ENCODE measurements around the gene GCNT4.
"Not testable (repeated sequence)": the region's sequence is repeated elsewhere in the genome, so short reads cannot be mapped to it uniquely, and the experiment has no call there.

Gene GCNT4, protein sequence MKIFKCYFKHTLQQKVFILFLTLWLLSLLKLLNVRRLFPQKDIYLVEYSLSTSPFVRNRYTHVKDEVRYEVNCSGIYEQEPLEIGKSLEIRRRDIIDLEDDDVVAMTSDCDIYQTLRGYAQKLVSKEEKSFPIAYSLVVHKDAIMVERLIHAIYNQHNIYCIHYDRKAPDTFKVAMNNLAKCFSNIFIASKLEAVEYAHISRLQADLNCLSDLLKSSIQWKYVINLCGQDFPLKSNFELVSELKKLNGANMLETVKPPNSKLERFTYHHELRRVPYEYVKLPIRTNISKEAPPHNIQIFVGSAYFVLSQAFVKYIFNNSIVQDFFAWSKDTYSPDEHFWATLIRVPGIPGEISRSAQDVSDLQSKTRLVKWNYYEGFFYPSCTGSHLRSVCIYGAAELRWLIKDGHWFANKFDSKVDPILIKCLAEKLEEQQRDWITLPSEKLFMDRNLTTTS

DNA sequence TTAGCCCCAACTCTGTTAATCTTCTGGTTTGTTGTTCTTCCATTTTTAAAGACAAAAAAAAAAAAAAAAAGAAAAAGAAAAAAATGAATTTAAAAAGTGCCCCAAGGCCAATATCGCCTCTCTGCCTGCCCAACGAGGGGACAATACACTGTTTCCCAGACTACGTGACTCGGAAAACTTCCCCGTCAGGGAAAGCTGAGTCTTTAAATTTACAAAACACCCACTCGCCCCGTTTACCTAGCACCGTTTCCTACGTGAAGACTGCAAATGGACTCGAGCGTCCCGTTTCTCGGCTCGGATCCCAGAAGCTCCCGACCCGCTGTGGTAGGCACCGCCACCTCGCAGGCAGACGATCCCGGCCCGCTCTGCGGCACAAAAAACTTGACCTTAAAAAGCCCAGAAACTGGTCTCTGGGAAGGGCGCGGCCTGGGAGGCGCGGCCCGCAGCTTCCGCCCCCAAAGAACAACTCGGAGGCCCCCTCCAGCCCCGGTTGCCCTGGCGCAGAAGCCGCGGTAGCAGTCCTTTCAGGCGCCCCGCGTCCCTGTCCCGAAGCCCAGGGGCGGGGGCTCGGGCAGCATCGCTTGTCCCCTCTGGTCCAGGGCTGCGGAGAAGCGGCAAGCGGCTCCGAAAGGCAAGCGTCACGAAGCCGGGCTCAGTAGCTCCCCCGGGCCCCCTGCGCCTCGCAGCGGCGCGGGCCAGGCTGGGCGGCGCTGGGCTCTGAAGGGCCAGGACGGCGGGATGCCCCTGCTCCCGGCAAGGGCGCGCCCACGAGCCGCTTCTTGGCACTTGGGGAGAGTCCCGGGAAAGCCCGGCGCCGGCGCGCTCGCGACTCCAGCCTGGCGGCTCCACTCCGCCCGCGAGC lies at the start of gene GCNT4:
Gene GCNT4, minus strand, starts transcription at position 367 of the 862 bp plus-strand sequence. CDS start 22,521 bp downstream, outside the sequence.
- no peak for DNase-seq

DNA sequence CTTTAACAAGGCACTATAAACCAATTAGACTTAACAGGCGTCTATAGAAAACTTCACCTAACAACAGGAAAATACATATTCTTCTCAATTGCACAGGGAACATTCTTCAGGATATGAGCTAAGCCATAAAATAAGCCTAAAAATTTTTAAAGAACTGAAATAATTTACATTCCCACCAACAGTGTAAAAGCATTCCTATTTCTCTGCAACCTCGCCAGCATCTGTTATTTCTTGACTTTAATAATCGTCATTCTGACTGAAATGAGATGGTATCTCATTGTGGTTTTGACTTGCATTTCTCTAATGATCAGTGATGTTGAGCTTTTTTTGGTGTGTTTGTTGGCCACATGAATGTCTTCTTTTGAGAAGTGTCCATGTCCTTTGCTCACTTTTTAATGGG lies 43.6 kb upstream of the GCNT4 start:
- not testable (repeated sequence) for DNase-seq

DNA sequence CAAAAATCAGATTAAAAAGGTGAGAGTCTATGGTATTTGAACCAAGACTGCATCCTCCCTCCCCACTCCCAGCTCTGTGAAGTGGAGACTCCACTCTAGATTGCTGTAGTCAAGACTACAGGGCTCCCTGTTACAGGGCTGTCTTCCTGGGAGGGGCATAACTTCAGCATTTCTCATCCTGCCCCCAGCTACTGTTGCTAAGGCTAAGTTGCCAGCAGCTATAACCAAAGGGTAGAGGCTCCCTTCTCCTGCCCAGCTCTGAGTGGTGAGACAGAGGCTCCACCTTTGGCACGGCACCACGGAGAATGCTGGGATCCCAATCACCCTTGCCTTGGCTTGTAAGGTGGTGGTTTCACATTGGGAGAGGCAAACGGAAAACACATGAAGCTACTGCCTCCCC lies 39.2 kb upstream of the GCNT4 start:
- DNase-seq, result no peak

DNA sequence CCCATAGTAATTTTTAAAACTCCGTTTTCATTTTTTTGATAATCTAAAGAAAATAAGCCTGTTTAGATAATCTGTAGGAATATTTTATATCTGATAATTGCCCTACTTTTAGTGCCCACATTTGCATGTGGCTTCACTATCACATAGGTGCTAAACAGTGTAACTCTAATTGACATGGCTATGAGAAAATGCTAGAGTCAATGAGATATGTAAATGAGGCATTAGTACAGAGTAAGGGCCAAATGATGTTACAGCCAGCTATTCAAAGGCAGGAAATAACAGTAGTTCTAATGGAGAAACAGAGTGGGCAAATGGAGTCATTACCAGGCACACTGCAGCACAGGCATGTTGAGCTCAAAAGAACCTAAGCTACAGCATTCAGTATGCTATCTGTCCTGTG lies 37.3 kb upstream of the GCNT4 start:
- DNase-seq, result no peak

DNA sequence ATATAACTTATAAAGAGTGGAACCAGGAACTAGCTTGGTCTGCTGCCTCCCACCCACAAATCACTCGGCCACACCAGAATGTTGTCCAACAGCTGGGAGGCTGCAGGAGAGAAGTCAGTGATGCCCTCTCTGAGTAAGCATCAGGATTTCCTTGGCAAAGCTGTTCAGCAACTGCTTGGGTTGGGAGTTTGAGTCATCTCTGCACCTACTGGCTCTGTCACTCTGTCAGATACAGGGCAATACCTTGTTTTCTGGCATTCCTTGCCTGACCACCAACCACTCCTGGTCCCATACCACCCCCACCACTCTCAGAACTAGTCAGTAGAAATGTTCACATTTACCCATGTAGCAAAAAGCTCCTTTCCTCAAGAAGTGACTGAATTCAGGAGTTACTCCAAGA lies 36.8 kb upstream of the GCNT4 start:
- DNase-seq, result no peak

DNA sequence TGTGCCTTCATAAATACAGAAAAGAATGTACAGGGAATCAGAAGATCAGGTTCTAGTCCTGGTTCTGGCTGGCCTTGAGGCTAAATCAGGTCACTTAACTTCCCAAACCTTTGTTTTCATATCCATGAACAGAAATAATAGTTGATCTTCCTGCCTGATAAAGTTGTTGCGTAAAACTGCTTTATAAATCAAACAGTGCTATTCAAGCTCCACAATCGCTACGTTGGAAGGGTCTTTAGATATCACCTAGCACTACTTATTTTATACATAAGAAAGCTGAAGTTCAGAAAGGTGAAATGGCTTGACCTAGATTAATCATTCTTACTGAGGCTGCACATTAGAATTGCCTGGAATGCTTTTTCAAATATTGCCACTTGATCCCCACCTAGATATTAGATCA lies 36.3 kb upstream of the GCNT4 start:
- DNase-seq, result no peak

DNA sequence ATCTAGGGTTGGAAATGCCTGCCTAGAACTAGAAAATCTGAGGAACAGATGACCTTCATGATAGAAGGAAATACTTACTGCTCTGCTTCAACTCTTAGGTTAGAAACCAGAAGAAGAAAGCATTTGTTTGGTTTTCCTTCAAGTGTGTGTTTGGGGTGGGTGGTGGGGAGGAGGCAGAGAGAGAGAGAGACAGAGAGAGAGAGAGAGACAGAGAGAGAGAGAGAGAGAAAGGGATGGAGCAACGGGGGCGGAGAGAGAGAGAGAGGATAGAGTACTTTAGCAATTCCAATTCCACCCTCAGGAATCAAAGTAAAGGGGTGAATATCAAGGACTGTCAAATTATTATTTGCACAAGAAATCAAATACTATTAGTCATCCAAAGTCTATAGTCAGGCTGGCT lies 29.2 kb upstream of the GCNT4 start:
- DNase-seq, result no peak

DNA sequence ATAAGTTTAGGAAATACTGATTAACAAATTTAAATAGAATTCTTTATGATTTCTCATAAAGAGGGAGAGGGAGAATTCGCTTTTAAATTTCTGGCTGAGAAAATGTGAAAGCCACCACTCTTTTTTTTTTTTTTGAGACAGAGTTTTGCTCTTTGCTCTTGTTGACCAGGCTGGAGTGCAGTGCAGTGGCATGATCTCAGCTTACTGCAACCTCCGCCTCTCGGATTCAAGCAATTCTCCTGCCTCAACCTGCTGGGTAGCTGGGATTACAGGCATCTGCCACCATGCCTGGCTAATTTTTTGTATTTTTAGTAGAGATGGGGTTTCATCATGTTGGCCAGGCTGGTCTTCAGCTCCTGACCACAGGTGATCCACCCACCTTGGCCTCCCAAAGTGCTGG lies 27.0 kb upstream of the GCNT4 start:
- not testable (repeated sequence) for DNase-seq

DNA sequence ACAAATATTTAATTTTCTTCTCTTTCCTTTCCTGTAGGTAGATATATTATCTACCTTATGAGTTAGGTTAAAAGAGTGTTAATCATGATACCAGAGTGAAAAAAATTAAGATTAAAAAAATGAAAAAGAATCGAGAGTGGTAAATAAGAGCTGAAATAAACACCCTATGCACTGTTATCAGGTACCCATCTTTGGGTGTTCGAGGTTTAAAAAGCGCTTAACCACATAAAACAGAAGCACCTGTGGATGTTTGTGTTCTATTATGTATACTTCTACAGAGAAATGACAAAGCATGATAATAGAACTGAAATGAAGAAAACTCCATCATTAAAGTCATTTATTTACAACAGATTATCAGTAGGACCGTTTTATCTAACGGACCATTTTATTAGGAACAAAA lies 25.7 kb upstream of the GCNT4 start:
- no peak for DNase-seq

DNA sequence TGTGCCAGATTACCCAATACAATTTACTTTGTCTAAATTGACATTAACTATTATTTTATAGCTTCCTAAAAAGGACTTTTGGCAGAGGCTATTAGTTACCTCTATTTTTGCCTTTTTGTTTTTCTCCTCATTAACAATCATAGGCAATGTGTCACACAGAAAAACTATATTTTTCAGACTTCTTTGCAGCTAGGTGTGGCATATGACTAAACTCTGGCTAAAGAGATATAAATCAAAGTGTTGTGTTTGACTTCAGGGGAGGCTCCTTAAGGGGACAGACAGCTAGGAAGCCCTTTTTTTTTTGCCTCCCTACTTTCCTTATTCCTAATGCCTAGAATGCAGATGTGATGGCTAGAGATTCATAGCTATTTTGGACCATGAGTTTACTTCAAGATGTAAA lies 19.7 kb upstream of the GCNT4 start:
- DNase-seq, result no peak

DNA sequence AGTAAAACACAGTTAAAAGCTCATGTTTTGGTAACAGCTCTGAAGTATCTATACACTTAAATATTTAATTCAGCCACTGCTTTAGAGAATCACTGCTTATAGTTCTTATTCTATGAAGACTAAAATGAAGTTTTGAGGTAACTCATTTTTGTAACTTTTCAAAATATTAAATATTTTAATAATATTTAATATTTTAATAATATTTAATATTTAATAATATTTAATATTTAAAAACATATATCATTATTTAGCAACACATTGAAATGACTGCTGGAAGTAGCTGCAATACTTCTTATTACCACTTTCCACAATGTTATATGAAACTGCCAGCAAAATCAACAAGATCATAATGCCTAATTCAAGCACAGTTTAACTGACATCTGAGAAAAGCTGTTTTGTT lies 18.7 kb upstream of the GCNT4 start:
- DNase-seq, result no peak

DNA sequence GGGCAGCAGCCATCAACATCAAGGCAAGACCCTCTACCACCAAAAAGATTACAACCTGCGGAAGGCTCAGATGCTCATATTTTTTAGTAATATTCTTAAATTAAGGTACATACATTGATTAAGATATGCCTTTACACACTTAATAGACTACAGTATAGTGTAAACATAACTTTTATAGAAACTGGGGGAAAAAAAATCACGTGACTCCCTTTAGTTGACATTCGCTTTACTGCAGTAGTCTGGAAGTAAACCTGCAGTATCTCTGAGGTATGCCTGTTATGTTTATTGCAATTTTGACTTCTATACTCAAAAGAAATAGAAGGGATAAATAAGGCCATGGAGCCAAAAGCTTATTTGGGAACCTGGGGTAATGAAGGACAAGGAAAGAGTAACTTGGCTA lies 15.1 kb upstream of the GCNT4 start:
- DNase-seq, result no peak

DNA sequence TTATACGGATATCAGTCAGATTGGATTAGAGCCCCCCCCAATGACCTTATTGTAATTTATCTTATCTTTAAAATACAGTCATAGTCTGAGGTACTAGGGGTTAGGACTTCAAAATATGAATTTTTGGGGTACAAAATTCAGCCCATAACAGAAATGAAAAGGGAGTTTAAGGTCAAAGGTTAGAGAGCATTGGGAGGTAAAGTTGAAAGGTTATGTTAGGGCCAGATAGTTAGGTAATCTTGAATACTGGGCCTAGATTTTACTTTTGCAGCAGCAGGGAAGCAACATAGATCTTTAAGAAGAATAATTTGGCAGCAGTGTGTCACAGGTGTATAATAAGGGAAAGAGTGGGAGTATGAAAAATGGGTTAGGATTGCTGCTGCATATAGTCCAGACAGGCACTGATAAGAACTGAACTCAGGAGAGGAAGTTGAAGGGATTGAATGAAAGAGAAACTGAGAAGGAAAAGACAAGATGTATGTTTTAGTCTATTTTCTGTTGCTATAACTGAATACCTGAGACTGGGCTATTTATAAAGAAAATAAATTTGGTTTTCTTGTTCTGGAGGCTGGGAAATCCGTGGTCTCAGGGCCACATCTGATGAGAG lies 10.7 kb upstream of the GCNT4 start:
- DNase-seq, result no peak

DNA sequence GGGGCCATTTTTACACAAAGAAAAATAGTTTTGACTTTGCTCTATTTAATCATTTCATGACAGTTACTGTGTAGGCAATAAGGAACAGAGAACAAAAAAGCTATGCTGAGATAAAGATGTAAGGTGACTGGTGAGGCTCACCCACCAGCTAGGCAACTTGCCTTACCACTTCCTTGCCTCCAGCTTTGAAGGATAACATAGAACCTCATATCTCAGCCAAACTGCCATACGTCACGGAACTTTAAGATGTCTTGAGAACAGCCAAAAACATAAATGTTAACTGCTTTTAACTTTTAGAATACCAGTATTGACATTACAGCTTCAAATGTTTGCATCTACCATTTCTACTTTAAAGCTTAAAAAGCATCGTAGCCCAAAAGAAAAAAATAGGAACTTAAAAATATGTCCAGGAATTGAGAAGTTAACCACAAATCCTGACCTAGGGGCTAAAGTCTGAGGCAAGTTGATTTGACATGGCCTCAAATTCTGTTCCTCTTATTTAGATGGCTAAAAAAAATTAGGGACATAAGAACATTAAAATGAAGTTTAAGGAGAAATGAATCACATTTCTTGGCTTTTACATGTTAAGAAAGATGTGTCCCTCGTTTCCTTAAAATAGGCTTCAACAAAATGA lies 7.7 kb upstream of the GCNT4 start:
- no peak for DNase-seq

DNA sequence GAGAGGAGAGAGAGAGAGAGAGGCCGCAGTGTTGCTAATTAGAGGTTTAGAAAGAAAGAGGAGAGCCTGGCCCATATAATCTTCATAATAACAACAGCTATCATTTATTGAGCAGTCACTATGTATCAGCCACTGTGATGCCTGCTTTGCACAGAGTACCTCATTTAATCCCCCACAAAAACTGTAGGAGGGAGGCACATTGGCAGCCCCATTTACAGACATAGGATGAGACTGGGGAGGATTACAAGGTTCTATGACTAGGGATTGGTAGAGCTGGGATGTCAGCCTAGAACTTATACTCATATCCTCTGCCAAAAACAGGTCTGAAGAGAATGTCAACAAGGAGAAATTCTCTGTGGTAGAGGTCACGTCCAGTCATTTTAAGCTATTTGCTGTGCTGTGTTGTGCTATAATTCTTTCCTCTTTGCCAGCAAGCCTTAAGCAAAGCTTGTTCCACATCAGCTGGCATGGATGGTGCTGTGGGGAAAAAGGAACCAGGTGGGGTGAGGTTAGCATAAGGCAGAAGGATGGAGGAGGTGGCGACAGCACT lies 6.7 kb upstream of the GCNT4 start:
- DNase-seq, result no peak

DNA sequence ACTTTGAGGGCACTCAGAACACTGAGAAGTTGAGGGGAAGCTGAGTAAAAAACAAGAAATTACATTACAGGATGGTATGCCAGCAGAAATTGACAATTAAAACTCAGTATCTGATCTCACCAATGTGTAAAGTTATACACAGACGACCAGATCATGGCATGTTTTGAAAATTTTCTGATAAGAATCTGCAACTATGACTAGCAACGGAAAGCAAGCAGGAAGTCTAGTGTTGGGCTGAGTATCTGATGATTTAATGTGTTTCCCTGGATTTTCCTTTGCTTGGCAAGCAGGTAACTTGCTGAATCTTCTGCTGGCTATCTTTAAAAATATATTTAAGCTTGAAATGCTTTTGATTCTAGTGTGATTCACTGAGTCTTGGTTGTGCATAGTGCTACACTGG lies 5.2 kb upstream of the GCNT4 start:
- DNase-seq, result no peak

DNA sequence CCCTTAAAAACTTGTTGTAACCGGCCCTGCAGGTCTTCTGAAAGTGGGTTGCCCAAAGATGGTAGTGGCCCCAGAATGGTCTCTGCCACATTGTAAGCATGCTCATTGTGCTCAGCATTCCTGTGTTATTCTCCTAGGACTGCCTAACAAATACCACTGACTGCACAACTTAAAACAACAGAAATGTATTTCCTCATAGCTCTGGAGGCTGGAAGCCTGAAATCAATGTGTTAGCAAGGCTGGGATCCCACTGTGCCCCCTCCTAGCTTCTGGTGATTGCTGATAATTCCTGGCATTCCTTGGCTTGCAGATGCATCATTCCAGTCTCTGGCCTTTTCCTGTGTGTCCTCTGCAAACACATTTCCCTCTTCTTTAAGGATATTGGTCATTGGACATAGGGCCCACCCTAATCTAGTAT lies 3.4 kb upstream of the GCNT4 start:
- no peak for DNase-seq

DNA sequence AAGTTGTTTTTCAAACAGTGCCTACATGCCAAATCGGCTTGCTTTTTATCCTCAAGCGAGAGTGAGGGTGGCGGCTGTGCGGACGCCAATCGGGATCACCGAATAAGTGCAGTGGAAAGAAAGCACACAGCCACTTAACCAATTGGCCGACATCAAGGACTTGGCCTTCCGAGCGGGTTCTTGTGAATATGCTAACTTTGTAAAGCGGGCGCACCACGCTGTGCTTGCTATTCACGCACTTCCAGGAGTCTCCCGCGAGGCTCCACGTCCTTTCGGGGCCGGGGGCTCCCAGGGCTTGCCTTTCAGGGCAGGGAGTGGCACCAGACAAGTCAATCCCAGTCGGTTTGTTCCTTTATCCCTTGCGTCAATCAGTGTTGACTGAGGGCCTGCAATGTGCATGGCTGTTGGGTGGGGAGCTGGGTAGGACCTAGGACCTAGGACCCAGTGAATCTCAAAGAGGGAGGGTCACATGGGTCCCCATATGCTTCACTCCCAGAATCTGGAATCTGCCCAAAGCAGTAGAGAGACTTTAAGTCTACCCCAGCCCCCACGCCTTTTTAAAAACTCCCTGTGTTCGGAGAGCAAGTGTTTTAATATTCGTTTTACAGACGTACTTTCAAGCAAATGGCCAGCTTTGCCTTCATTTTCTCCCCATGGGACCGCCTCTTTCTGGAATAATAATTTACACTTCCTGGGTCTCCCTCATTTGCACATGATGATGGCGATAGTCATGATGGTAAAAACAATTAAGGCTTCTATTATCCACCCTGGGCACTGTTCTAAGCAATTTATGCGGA lies 2.0 kb upstream of the GCNT4 start:
- no peak for DNase-seq

DNA sequence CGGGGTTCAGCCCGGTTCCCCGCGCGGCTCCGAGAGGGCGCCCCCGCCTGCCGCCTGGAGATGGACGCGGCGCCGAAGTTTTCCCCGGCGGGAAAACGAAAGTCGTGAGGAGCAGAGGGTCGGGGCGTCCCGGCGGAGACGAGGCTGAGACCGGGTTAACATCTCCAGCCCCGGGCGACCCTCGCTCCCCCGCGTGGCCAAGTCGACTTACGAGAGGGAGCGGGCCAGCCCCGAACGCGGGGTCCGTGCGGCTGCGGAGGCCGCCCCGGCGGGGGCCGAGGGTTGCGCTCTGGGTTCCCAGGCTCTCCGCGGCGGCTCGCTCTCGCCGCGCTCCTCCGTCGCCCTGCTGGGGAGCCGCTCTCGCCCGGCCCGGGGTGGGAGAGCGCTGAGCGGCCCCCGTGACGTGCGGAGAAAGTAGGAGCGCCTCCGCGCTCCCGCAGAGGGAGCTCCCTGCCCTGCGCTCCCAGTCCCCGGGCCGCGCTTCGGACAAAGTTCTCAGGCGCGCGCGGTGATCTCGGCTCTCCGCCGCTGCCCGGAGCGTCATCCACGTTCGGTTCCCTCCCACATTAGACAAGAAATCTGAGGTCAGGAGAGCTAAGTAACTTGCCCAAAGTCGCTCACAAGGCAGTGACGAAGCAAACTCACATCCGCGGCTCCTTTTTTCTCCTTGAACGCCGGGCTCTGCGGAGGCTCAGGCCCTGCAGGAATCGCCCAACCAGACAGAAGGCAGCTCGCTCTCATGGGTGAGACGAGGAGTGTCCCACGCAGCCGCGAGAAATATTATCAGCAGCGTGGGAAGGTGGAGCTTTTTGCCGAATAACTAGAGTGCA lies 1.2 kb upstream of the GCNT4 start:
- no peak for DNase-seq

DNA sequence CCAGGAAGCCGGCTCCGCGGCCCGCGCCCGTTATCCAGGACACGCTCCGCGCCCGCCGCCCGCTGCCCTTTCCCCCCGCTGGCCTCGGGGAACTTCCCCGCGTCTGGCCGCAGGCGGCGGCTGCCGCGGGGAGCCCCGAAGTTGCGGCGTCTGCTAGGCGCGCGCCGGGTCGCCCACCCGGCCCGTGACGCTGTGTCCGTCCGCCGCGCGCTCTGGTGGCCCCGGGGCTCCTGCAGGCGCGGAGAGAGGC lies 621 bp upstream of the GCNT4 start:
- DNase-seq, result no peak

DNA sequence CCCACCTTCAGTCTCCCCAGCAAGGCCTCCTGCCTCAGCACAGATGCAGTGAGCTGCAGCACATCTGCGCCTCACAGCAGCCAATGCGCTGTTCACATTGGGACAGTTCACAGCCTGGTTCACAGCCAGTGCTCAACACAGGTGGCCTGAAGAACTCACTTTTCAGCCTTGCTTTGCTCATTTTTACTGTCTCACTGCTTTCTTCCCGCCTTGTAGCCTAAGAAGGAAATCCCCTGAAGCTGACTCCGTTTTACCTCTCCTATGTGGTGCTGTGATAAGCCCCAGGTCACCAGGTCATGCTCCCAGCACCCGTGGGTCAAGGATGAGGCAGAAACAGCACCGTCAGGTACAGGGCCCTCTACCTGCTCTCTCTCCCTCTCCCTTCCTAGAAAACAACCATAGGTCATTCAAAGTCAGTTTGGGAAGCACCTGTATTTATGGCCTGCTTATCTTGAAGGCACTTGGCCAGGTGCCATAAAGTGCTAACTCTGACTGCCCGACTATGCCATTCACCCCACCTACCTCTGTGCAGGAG lies 1.1 kb downstream of the GCNT4 start:
- DNase-seq, result no peak

Data from cortex of kidney (tissue), 1 donor.